ENCODE measurements around the gene ACOT7.

Gene ACOT7

DNA sequence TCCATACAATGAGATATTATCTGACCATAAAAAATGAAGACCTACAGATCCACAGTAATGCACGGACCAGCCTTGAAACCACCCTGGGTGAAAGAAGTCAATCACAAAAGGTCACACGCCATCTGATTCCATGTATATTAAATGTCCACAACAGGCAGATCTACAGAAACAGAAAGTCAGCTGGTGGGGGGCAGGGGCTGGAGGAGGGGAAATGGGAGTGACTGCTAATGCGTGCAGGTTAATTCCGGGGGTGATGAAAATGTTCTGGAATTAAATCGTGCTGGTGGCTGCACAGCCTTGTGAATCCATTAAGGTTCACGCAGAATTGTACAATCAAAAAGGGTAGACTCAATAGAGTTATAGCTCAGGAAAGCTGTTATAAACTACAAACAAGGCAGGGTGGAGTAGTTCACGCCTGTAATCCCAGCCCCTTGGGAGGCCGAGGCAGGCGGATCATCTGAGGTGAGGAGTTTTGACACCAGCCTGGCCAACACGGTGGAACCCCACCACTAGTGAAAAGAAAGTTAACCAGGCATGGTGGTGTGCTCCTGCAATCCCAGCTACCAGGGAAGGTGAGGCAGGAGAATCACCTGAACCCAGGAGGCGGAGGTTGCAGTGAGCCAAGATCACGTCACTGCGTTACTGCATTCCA, 32.3 kb downstream of the ACOT7 start:
- TF ChIP-seq ZBTB7A (IDR thresholded peaks at IDR 0.05; ENCODE audit: low read depth): no peak
- TF ChIP-seq EP300 (IDR thresholded peaks at IDR 0.05; ENCODE audit: borderline replicate concordance): no peak
- no peak for TF ChIP-seq EGR1 (IDR thresholded peaks at IDR 0.05)
- no peak for TF ChIP-seq RAD21 (IDR thresholded peaks at IDR 0.05; ENCODE audit: low read depth)
- TF ChIP-seq TCF12 (IDR thresholded peaks at IDR 0.05; ENCODE audit: low read depth): no peak
- TF ChIP-seq, protein P1, sequence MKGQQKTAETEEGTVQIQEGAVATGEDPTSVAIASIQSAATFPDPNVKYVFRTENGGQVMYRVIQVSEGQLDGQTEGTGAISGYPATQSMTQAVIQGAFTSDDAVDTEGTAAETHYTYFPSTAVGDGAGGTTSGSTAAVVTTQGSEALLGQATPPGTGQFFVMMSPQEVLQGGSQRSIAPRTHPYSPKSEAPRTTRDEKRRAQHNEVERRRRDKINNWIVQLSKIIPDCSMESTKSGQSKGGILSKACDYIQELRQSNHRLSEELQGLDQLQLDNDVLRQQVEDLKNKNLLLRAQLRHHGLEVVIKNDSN (IDR thresholded peaks at IDR 0.05): no peak
- TF ChIP-seq, protein P2, sequence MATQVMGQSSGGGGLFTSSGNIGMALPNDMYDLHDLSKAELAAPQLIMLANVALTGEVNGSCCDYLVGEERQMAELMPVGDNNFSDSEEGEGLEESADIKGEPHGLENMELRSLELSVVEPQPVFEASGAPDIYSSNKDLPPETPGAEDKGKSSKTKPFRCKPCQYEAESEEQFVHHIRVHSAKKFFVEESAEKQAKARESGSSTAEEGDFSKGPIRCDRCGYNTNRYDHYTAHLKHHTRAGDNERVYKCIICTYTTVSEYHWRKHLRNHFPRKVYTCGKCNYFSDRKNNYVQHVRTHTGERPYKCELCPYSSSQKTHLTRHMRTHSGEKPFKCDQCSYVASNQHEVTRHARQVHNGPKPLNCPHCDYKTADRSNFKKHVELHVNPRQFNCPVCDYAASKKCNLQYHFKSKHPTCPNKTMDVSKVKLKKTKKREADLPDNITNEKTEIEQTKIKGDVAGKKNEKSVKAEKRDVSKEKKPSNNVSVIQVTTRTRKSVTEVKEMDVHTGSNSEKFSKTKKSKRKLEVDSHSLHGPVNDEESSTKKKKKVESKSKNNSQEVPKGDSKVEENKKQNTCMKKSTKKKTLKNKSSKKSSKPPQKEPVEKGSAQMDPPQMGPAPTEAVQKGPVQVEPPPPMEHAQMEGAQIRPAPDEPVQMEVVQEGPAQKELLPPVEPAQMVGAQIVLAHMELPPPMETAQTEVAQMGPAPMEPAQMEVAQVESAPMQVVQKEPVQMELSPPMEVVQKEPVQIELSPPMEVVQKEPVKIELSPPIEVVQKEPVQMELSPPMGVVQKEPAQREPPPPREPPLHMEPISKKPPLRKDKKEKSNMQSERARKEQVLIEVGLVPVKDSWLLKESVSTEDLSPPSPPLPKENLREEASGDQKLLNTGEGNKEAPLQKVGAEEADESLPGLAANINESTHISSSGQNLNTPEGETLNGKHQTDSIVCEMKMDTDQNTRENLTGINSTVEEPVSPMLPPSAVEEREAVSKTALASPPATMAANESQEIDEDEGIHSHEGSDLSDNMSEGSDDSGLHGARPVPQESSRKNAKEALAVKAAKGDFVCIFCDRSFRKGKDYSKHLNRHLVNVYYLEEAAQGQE (IDR thresholded peaks at IDR 0.05; ENCODE audit: low read depth): no peak
- no peak for TF ChIP-seq CREB1 (IDR thresholded peaks at IDR 0.05; ENCODE audit: low read depth)
- TF ChIP-seq CEBPB (IDR thresholded peaks at IDR 0.05): no peak
- no peak for TF ChIP-seq YY1 (IDR thresholded peaks at IDR 0.05; ENCODE audit: low read depth)
- TF ChIP-seq FOXM1 (IDR thresholded peaks at IDR 0.05; ENCODE audit: borderline replicate concordance, low read depth): no peak
- no peak for TF ChIP-seq NFIC (IDR thresholded peaks at IDR 0.05)
- TF ChIP-seq, protein P3, sequence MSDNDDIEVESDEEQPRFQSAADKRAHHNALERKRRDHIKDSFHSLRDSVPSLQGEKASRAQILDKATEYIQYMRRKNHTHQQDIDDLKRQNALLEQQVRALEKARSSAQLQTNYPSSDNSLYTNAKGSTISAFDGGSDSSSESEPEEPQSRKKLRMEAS (IDR thresholded peaks at IDR 0.05): no peak
- no peak for TF ChIP-seq TAF1 (IDR thresholded peaks at IDR 0.05; ENCODE audit: low read depth)
- no peak for TF ChIP-seq TEAD4 (IDR thresholded peaks at IDR 0.05)

DNA sequence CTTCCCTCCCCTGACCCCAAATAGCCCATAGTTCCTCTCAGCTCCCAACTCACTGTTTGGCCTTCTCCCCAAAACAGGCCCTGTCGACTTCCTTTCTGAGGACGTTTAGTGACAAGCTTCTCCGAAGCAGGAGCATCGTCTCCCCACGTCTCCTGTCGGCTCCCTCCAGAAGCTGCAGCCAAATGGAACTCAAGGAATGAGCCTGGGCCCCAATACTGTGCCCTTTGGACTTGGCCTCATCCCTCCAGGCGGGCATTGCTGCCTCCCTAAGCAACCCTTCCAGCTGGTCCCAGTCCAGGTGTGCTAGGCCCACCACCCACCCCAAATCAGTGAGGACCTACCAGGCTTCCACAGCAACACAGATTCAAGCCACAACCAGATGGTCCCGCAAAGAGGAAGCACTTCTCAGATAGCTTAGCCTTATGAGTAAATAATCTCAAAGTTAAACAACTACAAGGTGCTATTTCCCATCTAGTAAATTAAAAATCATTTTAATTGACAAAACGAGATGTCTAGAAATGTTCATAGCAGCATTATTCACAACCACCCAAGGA, 33.0 kb downstream of the ACOT7 start:
- TF ChIP-seq RAD21 (IDR thresholded peaks at IDR 0.05; ENCODE audit: low read depth) (no peak), NFIC (IDR thresholded peaks at IDR 0.05) (no peak), TEAD4 (IDR thresholded peaks at IDR 0.05) (no peak), TCF12 (IDR thresholded peaks at IDR 0.05; ENCODE audit: low read depth) (no peak), CEBPB (IDR thresholded peaks at IDR 0.05) (no peak)
- TF ChIP-seq, protein P3 (IDR thresholded peaks at IDR 0.05): no peak

DNA sequence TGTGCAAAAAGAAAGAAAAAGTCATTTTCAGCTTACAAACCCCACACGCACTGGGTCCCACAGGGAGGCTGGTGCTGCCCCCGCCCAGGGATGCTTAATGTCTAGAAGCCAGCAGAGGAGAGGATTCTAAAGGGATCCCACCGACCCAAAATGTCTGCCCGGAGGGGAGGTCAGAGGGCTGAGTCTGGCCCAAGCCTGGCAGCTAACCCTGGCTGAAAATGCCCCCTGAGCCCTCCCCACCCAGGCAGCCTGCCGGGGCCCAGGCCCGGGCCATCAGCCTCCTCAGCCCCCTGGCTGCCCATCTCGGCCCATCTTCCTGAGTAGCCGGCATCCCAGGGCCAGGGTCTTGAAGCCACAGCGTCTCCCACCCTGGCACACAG, 33.5 kb downstream of the ACOT7 start:
- no peak for TF ChIP-seq ZBTB7A (IDR thresholded peaks at IDR 0.05; ENCODE audit: low read depth)
- TF ChIP-seq EP300 (IDR thresholded peaks at IDR 0.05; ENCODE audit: borderline replicate concordance): no peak
- TF ChIP-seq EGR1 (IDR thresholded peaks at IDR 0.05): no peak
- TF ChIP-seq, protein P1 (IDR thresholded peaks at IDR 0.05): no peak
- no peak for TF ChIP-seq CREB1 (IDR thresholded peaks at IDR 0.05; ENCODE audit: low read depth)
- TF ChIP-seq, protein P2 (IDR thresholded peaks at IDR 0.05; ENCODE audit: low read depth): no peak
- TF ChIP-seq YY1 (IDR thresholded peaks at IDR 0.05; ENCODE audit: low read depth): no peak
- no peak for TF ChIP-seq NFIC (IDR thresholded peaks at IDR 0.05)
- TF ChIP-seq CEBPB (IDR thresholded peaks at IDR 0.05): no peak
- TF ChIP-seq FOXM1 (IDR thresholded peaks at IDR 0.05; ENCODE audit: borderline replicate concordance, low read depth): no peak
- TF ChIP-seq, protein P3 (IDR thresholded peaks at IDR 0.05): no peak
- no peak for TF ChIP-seq TAF1 (IDR thresholded peaks at IDR 0.05; ENCODE audit: low read depth)
- no peak for TF ChIP-seq TCF12 (IDR thresholded peaks at IDR 0.05; ENCODE audit: low read depth)
- no peak for TF ChIP-seq RAD21 (IDR thresholded peaks at IDR 0.05; ENCODE audit: low read depth)
- no peak for TF ChIP-seq TEAD4 (IDR thresholded peaks at IDR 0.05)

DNA sequence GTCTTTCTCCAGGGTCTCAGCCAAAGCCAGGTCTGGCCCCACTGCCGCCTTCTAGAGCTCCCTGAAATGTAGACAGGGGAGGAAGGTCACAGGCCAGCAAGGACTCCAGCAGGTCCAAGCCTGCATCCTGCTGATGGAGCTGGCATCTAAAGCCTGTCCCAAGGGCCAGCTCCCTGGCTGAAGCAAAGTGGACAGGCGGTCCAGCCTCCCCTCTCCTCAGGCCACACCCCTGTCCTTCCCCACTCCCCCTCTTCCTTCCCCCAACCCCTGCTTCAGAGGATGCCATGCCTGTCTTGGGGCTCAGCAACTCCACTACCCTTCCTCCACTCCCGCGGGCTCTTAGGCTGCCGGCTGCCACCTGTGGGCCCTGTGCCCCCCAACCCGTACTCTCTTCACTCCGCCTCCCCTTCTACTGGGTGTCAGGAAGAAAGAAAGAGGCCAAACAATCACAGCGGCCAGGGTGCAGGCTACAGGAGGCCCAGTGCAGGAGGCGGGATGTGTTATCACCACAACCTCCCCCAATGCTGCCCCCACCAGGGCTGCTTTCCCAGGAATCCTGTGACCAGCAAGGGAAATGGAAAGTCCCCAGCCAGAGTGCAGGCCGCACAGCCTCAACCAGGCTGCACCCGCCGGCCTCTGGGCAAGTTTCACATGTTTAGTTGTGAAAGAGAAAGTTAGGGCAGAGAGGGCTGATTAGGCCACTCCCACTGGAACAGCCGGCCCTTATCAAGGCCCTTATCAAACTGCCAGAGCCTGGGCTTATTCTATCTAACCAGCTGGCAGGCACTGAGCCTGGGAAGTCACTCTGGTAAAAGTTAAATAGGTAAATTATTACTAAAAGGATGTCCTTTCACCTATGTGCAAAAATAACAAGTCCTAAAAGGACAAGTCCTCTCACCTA, 34.1 kb downstream of the ACOT7 start:
- TF ChIP-seq CEBPB (IDR thresholded peaks at IDR 0.05) (no peak), YY1 (IDR thresholded peaks at IDR 0.05; ENCODE audit: low read depth) (no peak)

DNA sequence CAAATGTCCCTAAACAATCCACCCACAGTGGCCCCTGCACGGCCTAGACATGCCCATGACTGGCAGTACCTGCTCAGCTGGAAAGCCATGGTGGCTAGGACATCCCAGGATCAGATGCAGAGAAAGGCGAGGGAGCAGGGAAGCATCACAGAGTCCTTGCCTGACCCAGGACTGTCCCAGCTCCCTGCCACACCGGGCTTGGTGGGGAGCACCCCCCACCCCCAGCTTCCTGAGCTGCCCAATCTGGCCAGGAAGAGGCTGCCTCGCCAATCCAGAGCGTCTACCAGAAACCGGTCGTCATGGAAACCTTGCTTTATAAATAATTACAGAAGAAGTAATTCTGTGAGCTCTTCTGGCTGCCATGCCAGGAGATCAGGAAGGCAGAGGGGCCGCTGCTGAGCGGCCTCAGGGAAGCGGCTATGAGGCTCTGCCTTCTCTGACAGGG, 34.8 kb downstream of the ACOT7 start:
- TF ChIP-seq FOXM1 (IDR thresholded peaks at IDR 0.05; ENCODE audit: borderline replicate concordance, low read depth) (no peak), EGR1 (IDR thresholded peaks at IDR 0.05) (no peak), RAD21 (IDR thresholded peaks at IDR 0.05; ENCODE audit: low read depth) (no peak), CEBPB (IDR thresholded peaks at IDR 0.05) (no peak), NFIC (IDR thresholded peaks at IDR 0.05) (no peak), YY1 (IDR thresholded peaks at IDR 0.05; ENCODE audit: low read depth) (no peak), TEAD4 (IDR thresholded peaks at IDR 0.05) (no peak)
- TF ChIP-seq, protein P2 (IDR thresholded peaks at IDR 0.05; ENCODE audit: low read depth): no peak
